Caco-2 (cell line): ENCODE data around the gene CDH13. TPM values are rescaled to one million over a fixed set of nuclear protein-coding genes. Genes with fewer than 3 reads are reported as not detected.

ENCODE experiments used
- BruUV-seq: library from RNA; stranded (reverse); fragments of 400-500 nt; replicated peaks from 2 replicates; lab custom pipeline; 2021; lab: Mats Ljungman, UMichigan
- CTCF ChIA-PET: fragments of 300-600 bp; sonication (Branson Sonifier 250); formaldehyde crosslinking; loops from one replicate; lab custom pipeline; 2022; ENCODE audit warnings: antibody characterized with exemption; lab: Charles Lee
- POLR2A ChIA-PET: fragments of 300-600 bp; sonication (Branson Sonifier 250); formaldehyde crosslinking; loops from one replicate; lab custom pipeline; 2022; ENCODE audit warnings: antibody characterized with exemption; lab: Charles Lee
- DNase-seq, 2 experiments: peaks; one replicate each; pipeline versions ENCODE4 v3.0.0 to v3.0.0-alpha.2; 2020 to 2022
- H3K27me3 ChIP-seq: replicated peaks from 2 replicates; pipeline ENCODE4 v1.6.0; 2011; ENCODE audit warnings: low read length; ENCODE audit not compliant: control insufficient read depth, insufficient read depth
- H3K36me3 ChIP-seq: 2 replicates; pipeline ENCODE4 v1.5.1; 2011; ENCODE audit warnings: low read length; ENCODE audit not compliant: control insufficient read depth, insufficient read depth
- H3K4me1 ChIP-seq: fragments of 250-450 bp; sonication (Bioruptor Pico); 2 replicates; pipeline ENCODE4 v1.5.1; 2020; ENCODE audit warnings: mild to moderate bottlenecking
- H3K4me3 ChIP-seq: 2 replicates; pipeline ENCODE4 v1.5.1; 2011; ENCODE audit warnings: low read depth, mild to moderate bottlenecking, control low read depth, low read length
- H3K9me3 ChIP-seq: fragments of 250-450 bp; sonication (Bioruptor Pico); 2 replicates; pipeline ENCODE4 v1.5.1; 2020; ENCODE audit warnings: mild to moderate bottlenecking, moderate library complexity
- H3K27ac Mint-ChIP-seq: one replicate; pipeline ENCODE4 v1.8.0; 2022; ENCODE audit warnings: mixed read lengths; ENCODE audit not compliant: unreplicated experiment
- H3K27me3 Mint-ChIP-seq: one replicate; pipeline ENCODE4 v1.8.0; 2022; ENCODE audit warnings: mixed read lengths; ENCODE audit not compliant: insufficient read depth, unreplicated experiment
- H3K36me3 Mint-ChIP-seq: one replicate; pipeline ENCODE4 v1.8.0; 2022; ENCODE audit warnings: mild to moderate bottlenecking, mixed read lengths; ENCODE audit not compliant: insufficient read depth, unreplicated experiment
- H3K4me1 Mint-ChIP-seq: one replicate; pipeline ENCODE4 v1.8.0; 2022; ENCODE audit warnings: low read depth, mixed read lengths; ENCODE audit not compliant: unreplicated experiment
- H3K4me3 Mint-ChIP-seq: one replicate; pipeline ENCODE4 v1.8.0; 2022; ENCODE audit warnings: mild to moderate bottlenecking, moderate library complexity, mixed read lengths; ENCODE audit not compliant: unreplicated experiment
- H3K9me3 Mint-ChIP-seq: one replicate; pipeline ENCODE4 v1.8.0; 2022; ENCODE audit warnings: mixed read lengths; ENCODE audit not compliant: unreplicated experiment
- intact Hi-C: fragments of 100-400 bp; cut with micrococcal nuclease; formaldehyde crosslinking; loops from one replicate; pipeline ENCODE4 v1.10.0; 2022; ENCODE audit not compliant: unreplicated experiment
- total RNA-seq: library from RNA; stranded (reverse); gene quantifications from 2 replicates; pipeline ENCODE4 v1.2.3, GENCODE V29; 2022
- TF ChIP-seq, protein P1 (sequence below), 2 experiments: fragments of 200-600 bp in 1 of 2; IDR thresholded peaks; 1 replicate in 1 of 2; 2 replicates in 1 of 2; pipeline versions ENCODE4 v1.5.1 to v1.8.0; 2011 to 2022; ENCODE audit warnings: antibody characterized with exemption in 1 of 2, control low read depth in 1 of 2, inconsistent platforms in 1 of 2, low read depth in 1 of 2, low read length in 1 of 2, mild to moderate bottlenecking in 1 of 2, moderate library complexity in 1 of 2; ENCODE audit not compliant: insufficient read depth in 1 of 2, severe bottlenecking in 1 of 2, unreplicated experiment in 1 of 2

CDH13 gene
- total RNA-seq, 1 experiment from 2014 or later: 2.2 TPM

DNA sequence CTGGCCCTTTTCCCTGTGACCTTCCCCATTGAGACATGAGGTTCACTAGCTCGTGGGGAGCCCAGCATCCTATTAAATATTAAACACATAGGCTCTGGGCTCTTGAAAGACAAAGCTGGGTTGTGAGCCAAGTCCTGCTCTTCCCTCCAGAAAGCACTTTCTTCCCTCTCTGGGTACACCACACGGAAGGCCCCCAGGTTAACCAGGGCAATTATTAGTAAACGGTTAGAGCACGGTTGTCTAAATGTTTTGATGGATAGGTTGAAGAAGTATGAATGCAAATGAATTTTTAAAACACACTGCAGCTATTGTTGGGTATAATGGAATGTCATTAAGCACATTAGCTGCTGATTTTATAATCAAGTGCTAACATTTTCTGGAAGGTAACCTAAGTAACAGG lies 32.7 kb upstream of the CDH13 start:
- DNase-seq: no peak
- Mint-ChIP-seq H3K4me1 (peaks cover 7% of the 10 kb centered on the region), H3K36me3 (no peaks in the 10 kb centered on the region), H3K9me3 (peaks cover 31% of the 10 kb centered on the region), H3K4me3 (no peak overlapping the region), H3K27ac (no peak overlapping the region), H3K27me3 (peaks cover 11% of the 10 kb centered on the region)
- TF ChIP-seq, protein P1, sequence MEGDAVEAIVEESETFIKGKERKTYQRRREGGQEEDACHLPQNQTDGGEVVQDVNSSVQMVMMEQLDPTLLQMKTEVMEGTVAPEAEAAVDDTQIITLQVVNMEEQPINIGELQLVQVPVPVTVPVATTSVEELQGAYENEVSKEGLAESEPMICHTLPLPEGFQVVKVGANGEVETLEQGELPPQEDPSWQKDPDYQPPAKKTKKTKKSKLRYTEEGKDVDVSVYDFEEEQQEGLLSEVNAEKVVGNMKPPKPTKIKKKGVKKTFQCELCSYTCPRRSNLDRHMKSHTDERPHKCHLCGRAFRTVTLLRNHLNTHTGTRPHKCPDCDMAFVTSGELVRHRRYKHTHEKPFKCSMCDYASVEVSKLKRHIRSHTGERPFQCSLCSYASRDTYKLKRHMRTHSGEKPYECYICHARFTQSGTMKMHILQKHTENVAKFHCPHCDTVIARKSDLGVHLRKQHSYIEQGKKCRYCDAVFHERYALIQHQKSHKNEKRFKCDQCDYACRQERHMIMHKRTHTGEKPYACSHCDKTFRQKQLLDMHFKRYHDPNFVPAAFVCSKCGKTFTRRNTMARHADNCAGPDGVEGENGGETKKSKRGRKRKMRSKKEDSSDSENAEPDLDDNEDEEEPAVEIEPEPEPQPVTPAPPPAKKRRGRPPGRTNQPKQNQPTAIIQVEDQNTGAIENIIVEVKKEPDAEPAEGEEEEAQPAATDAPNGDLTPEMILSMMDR (IDR thresholded peaks at IDR 0.05; ENCODE audit: insufficient read depth in 1 of 2, low read depth in 1 of 2, low read length in 1 of 2, severe bottlenecking in 1 of 2, unreplicated experiment in 1 of 2): no peak
- H3K36me3 ChIP-seq: no peaks in the 10 kb centered on the region
- no peaks in the 10 kb centered on the region for H3K4me1 ChIP-seq
- CTCF ChIA-PET: no interaction called here
- no peaks in the 10 kb centered on the region for H3K27me3 ChIP-seq
- POLR2A ChIA-PET: no interaction called here
- no peak overlapping the region for H3K4me3 ChIP-seq
- BruUV-seq: no TSS peak
- intact Hi-C loops: no loop called here
- no peaks in the 10 kb centered on the region; the same call in 1 of the 2 replicates for H3K9me3 ChIP-seq

DNA sequence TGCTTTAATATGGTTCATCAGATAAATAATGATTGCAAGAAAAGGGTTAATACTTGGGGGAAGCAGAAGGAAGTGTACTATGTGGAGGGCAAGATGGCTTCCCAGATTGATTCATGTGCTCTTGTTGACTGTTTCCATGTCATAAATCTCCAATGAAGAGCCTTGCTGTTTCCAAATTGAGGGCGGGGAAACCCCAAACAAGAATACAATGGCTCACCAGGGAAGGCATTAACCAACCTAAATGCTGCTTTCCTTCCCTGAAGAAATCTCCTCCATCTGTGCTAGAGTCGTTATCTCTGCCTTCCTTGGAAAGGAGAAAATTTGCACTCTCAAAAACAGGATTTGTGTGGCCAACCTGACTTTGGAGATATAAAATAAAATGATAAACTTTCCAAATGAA lies 28.0 kb upstream of the CDH13 start:
- ChIA-PET POLR2A (no interaction called here), CTCF (no interaction called here)
- Histone ChIP-seq H3K27me3 (no peaks in the 10 kb centered on the region), H3K36me3 (no peaks in the 10 kb centered on the region), H3K9me3 (peaks cover 3% of the 10 kb centered on the region; the same call in 1 of the 2 replicates), H3K4me1 (no peaks in the 10 kb centered on the region), H3K4me3 (no peak overlapping the region)
- intact Hi-C loops: no loop called here
- no TSS peak for BruUV-seq
- Mint-ChIP-seq H3K36me3 (no peaks in the 10 kb centered on the region), H3K9me3 (peaks cover 21% of the 10 kb centered on the region), H3K4me1 (peaks cover 12% of the 10 kb centered on the region), H3K4me3 (no peak overlapping the region), H3K27me3 (peaks cover 4% of the 10 kb centered on the region), H3K27ac (no peak overlapping the region)
- DNase-seq: no peak
- TF ChIP-seq, protein P1 (IDR thresholded peaks at IDR 0.05; ENCODE audit: insufficient read depth in 1 of 2, low read depth in 1 of 2, low read length in 1 of 2, severe bottlenecking in 1 of 2, unreplicated experiment in 1 of 2): no peak

DNA sequence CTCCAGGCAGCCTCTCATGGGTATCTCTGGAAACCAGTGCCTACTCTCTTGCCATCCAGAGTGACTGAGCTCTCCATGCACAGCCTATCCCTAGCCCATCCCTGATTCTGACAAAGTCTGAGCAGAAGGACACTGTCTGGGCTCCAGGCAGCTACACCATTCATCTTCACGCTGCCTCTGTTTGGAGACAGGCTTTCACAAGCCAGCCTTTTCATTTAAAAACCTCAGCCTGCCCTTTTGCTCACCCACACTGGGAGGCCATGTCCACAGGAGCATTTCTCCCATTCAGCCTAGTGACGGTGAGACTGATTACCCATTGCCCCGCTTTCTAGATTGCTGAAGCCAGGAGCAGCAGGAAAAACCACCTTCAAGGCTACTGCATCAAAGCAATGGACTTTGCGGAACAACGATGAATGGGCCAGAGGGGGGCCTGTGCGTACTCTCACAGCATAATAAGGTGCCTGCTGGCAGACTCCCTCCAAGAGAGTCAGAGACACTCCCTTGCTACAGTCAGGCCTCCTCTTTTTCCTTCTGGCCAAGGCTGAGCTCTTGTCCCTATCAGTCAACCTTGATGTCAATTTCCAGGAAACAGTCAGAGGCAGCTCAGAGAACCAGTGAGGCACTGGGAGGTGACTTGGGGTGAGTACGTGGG lies 24.7 kb upstream of the CDH13 start:
- no TSS peak for BruUV-seq
- no peak overlapping the region for H3K4me3 ChIP-seq
- DNase-seq: no peak
- CTCF ChIA-PET: interaction anchor here (0.8 to 1.4 kb wide), 3 partner anchors 23 to 162 kb away, joined by 3 read pairs; partner anchors contain the start of gene CDH13
- no peak overlapping the region for H3K4me3 Mint-ChIP-seq
- H3K36me3 Mint-ChIP-seq: no peaks in the 10 kb centered on the region
- peaks cover 3% of the 10 kb centered on the region; the same call in 1 of the 2 replicates for H3K9me3 ChIP-seq
- no peaks in the 10 kb centered on the region for H3K27me3 ChIP-seq
- peaks cover 22% of the 10 kb centered on the region for H3K9me3 Mint-ChIP-seq
- intact Hi-C loops: loop anchor here (10.0 kb wide), 1 partner anchor 613 kb away; no protein-coding TSS in a partner anchor
- POLR2A ChIA-PET: no interaction called here
- peaks cover 23% of the 10 kb centered on the region for H3K4me1 ChIP-seq
- H3K4me1 Mint-ChIP-seq: peaks cover 34% of the 10 kb centered on the region
- H3K27me3 Mint-ChIP-seq: peaks cover 4% of the 10 kb centered on the region
- no peak overlapping the region for H3K27ac Mint-ChIP-seq
- H3K36me3 ChIP-seq: no peaks in the 10 kb centered on the region
- TF ChIP-seq, protein P1 (IDR thresholded peaks at IDR 0.05; ENCODE audit: insufficient read depth in 1 of 2, low read depth in 1 of 2, low read length in 1 of 2, severe bottlenecking in 1 of 2, unreplicated experiment in 1 of 2): no peak
